HL-60 (cell line): ENCODE results near the gene ETDC.
A peak's percentile ranks its signal among the peaks of the same experiment; 100 is the strongest.

Experiments
- DNase-seq, 2 experiments: peaks; one replicate each; pipeline ENCODE4 v3.0.0-alpha.2; 2010 to 2020; ENCODE audit warnings: low read depth in 1 of 2, low spot score in 1 of 2
- H3K27ac ChIP-seq: fragments of 250-450 bp; sonication (Bioruptor Pico); replicated peaks from 2 replicates; pipeline ENCODE4 v1.5.1; 2020; ENCODE audit warnings: mild to moderate bottlenecking, moderate library complexity
- H3K27me3 ChIP-seq: fragments of 250-450 bp; sonication (Bioruptor Pico); 2 replicates; pipeline ENCODE4 v1.5.1; 2021; ENCODE audit warnings: mild to moderate bottlenecking, moderate library complexity; ENCODE audit not compliant: insufficient read depth, poor library complexity, severe bottlenecking
- H3K4me3 ChIP-seq: replicated peaks from 2 replicates; pipeline ENCODE4 v1.5.1; 2011; ENCODE audit warnings: mild to moderate bottlenecking, control low read depth, low read length; ENCODE audit not compliant: insufficient read depth
- CTCF ChIP-seq: IDR thresholded peaks from one replicate; pipeline ENCODE4 v1.5.1; 2011; ENCODE audit warnings: low read length, control low read depth, inconsistent platforms; ENCODE audit not compliant: insufficient read depth
- GABPA ChIP-seq: IDR thresholded peaks from 2 replicates; pipeline ENCODE4 v1.6.1; 2012; ENCODE audit warnings: low read depth
- POLR2AphosphoS5 ChIP-seq: IDR thresholded peaks from 2 replicates; pipeline ENCODE4 v1.6.1; 2012; ENCODE audit warnings: low read depth
- REST ChIP-seq: IDR thresholded peaks from 2 replicates; pipeline ENCODE4 v1.6.1; 2012; ENCODE audit warnings: low read depth; ENCODE audit not compliant: insufficient replicate concordance
- SPI1 ChIP-seq: IDR thresholded peaks from 2 replicates; pipeline ENCODE4 v1.6.1; 2012; ENCODE audit warnings: low read depth, mild to moderate bottlenecking, borderline replicate concordance

The ETDC gene

GRCh38 chrX:135302269-135302873 is 6.9 kb upstream of the ETDC start:
- TF ChIP-seq GABPA (no peak), CTCF (no peak), SPI1 (no peak), REST (no peak), POLR2AphosphoS5 (no peak)
- DNase-seq, result no peak
- Histone ChIP-seq H3K4me3 (no peak overlapping the region), H3K27ac (no peak overlapping the region), H3K27me3 (no peaks in the 10 kb centered on the region)

GRCh38 chrX:135304741-135305140 is 4.5 kb upstream of the ETDC start:
- no peak overlapping the region for H3K27ac ChIP-seq
- no peak for DNase-seq
- H3K4me3 ChIP-seq, result no peak overlapping the region
- no peak for TF ChIP-seq SPI1
- TF ChIP-seq POLR2AphosphoS5, result no peak
- TF ChIP-seq CTCF, result no peak
- no peak for TF ChIP-seq GABPA
- no peak for TF ChIP-seq REST
- H3K27me3 ChIP-seq, result no peaks in the 10 kb centered on the region

GRCh38 chrX:135307171-135307570 is 2.1 kb upstream of the ETDC start:
- DNase-seq, result peak; percentile 5 to 25
- TF ChIP-seq CTCF (no peak), GABPA (no peak), POLR2AphosphoS5 (no peak), SPI1 (no peak), REST (no peak)

More at GRCh38 chrX:135307171-135307570, 2.1 kb upstream of the ETDC start:
- Histone ChIP-seq H3K4me3 (no peak overlapping the region), H3K27me3 (no peaks in the 10 kb centered on the region), H3K27ac (no peak overlapping the region)
